Stimulated activated CD8-positive, alpha-beta memory T cell treated with anti-CD3 and anti-CD28 coated beads, Interleukin-4, amount 100 ng/mL, for 4 hours (primary cell): ENCODE measurements around the gene PHF23.
"Not testable (repeated sequence)": the region's sequence is repeated elsewhere in the genome, so short reads cannot be mapped to it uniquely, and the experiment has no call there.

ENCODE experiments used
- DNase-seq, 2 donors: peaks; one replicate each; pipeline ENCODE4 v3.0.0-alpha.2; 2020; ENCODE audit warnings: low read depth in 2 of 2, low spot score in 1 of 2

Gene PHF23

DNA sequence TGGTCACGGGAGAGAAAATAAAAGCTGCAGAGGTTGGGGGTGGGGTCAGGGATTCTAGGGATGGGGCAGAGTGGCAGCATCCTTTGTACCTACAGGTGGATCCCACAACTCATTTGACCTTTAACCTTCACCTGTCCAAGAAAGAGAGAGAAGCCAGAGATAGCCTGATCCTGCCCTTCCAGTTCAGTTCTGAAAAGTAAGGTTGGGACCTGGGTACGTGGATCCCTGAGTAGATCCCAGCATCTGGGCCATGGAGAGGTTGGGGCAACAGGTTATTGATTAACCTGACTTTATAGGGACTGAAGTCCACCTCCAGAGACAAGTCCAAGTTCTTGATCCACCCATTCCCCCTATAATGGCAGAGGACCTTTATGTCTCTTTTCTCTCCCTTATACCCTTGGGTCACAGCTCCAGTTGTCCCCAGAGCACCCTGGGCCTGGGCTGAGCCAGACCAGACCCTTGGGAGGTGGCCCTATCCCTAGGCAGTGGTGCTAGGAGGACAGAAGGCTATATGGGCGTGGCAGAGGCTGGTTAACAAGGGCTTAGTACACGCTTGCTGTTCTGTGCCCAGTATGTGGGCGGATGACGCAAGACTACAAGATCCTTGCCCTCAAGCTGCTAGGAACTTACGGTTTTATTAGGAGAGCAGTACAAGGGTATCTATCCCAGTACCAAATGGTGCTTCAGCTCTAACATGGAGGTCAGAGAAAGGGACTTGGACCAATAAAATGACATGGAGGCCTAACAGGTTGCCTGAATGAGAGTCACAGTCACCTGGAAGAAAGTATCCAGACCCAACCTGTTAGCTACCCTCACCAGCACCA is 19.7 kb upstream of the PHF23 start:
- no peak for DNase-seq

- no peak for DNase-seq
Measured at GRCh38 chr17:7256766-7257456, 17.7 kb upstream of the PHF23 start.

- no peak for DNase-seq
Measured at GRCh38 chr17:7254511-7254910, 15.3 kb upstream of the PHF23 start.

- DNase-seq: no peak
Measured at GRCh38 chr17:7253082-7253481, 13.8 kb upstream of the PHF23 start.

GRCh38 chr17:7252176-7253043 is 13.2 kb upstream of the PHF23 start, which contains the start of gene ELP5:
ELP5 (plus strand) TSS chr17:7252215; CDS start chr17:7252551, 336 bp downstream.
- DNase-seq: peak; percentile 68 to 73

DNA sequence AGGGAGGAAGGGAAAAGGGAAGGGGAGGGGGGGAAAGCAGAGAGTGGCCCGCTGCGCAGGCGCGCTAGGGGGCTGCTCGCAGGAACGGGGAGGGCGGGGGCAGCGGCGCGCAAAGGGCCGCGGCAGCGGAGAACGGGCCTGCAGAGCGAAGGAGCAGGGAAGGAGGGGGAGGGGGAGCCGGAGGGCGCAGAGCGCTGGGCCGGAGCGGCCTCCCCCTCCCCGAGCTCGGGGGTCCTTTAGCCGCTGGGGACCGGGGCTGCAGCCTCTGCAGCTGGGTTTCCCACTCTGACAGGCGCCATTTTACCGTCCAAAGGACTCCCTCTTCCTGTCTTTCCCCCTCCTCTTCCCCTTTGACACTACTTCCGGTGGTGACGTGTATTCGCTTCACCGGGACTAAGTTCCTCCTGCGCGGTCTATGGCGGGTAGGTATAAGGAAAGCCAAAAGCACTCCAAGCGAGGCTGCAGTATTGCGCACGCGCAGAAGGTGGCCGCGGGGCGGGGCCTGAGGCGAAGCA is 12.5 kb upstream of the PHF23 start, which contains the start of gene CTDNEP1:
Gene CTDNEP1 (minus strand): TSS at position 74 of the 515 bp plus-strand sequence. CDS start 438 bp downstream, outside the sequence.
- peak; percentile 97 to 99 for DNase-seq

DNA sequence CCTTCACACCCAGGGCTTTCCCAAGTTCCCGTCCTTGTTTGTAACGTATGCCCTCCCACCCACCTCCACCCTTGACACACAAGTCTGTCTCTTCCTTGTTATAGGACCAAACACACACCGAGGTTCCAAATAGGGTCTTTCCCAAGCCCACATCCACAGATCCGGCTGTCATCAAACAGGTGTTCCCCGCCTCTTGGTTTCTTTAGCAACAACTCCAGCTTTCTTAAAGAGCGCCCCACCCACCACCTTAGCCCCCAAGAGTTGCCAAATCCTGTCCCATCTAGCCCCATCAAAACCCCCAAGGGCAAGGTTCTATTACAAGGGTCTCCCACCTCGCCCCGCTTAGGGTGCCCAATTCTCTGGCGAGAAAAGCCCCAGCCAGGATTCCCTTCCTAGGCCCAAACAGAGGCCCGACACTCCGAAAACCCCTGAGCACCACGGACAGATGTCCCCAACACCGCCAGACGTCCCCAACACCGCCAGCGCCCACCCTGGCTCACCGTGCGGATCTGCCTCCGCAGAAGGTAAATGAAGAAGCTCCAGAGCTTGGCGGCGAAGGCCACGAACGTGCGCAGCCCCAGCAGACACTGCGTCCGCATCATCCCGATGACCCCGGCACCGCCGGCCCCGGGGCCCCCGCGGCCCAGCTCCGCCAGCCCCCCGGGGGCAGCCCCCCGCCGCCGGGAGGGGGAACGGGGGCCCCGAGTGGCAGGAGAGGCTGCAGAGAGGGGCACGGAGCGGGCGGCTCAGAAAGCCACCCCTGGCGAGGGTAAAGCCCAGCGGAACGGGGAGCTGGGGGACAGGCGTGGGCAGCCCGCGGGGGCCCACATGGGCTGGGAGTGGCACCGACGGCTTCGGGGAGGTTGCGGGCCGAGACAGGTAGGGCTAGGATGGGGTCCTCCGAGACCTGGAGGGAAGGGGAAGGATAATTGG is 11.7 kb upstream of the PHF23 start:
- no peak for DNase-seq

DNA sequence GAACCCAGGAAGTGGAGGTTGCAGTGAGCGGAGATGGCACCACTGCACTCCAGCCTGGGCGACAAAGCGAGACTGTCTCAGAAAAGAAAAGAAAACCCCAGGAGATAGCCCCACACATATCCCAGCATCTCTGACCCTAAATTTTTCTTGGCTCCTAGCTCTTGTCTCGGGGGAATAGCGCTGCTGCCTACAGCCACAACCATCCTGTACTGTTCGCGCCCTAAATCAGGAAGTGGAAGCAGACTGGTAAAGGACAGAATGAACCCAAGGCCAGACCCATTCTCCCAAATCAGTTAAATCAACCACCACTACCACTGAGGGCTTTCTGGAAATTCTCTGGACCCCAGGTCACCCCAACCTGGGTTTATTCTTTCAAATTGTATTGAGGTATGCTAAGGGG is 10.6 kb upstream of the PHF23 start:
- no peak for DNase-seq

DNA sequence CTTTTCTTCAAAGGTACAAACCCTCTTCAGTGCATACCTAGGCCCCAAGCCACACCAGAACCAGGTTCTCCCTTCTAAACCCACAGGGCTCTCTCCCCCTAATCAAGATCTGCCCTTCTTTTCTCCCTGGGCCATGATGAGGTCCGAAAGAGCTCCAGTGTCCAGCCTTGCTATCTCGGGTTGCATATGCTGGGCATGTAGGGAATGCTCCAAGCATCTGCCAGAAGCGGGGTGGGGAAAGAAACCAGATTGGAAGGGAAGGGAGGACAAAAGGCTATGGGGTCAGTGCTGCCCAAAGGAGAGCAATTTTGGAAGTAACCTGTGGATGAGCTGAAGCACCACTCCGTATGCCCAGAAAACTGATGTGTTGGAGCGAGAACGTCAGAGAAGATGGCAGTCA is 10.0 kb upstream of the PHF23 start:
- DNase-seq: no peak

- no peak for DNase-seq
Measured at GRCh38 chr17:7248796-7249195, 9.5 kb upstream of the PHF23 start.

- DNase-seq: no peak
Measured at GRCh38 chr17:7246779-7247178, 7.5 kb upstream of the PHF23 start.

DNA sequence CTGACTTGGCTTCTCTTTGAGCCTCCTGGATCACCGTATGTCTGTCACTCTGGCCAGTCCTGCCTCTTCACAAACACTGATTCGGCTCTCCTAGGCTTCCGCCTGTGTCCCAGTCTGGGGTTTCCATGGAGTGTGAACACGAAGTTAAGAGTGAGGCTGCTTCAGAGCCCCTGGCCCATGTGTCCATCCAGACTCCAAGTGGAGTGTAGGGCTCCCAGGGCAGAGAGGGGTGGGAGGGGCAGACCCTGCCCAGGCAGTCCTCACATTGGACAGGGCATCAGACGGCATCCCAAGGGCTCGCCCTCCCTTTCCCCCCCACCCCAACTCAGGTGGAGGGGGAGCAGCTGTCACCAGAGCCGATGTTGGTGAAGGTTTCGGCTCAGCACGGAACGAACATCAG is 4.6 kb upstream of the PHF23 start:
- DNase-seq: not testable (repeated sequence)

DNA sequence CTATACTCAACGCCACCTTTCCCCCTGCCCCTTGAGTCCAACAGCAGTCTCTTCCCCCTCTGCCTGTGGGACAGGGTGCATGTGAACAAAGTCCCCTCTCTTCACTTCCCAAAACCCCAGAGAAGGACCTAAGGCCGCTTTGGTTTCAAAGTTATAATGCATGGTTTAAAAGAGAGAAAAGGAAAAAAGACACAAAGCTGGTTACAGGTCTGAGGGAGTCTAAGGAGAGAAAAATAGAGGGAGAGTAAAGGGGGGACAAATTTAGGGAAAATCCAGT is 4.1 kb upstream of the PHF23 start:
- DNase-seq: no peak

- peak; percentile 86 to 90 for DNase-seq
Measured at GRCh38 chr17:7242717-7243452, 3.6 kb upstream of the PHF23 start.

DNA sequence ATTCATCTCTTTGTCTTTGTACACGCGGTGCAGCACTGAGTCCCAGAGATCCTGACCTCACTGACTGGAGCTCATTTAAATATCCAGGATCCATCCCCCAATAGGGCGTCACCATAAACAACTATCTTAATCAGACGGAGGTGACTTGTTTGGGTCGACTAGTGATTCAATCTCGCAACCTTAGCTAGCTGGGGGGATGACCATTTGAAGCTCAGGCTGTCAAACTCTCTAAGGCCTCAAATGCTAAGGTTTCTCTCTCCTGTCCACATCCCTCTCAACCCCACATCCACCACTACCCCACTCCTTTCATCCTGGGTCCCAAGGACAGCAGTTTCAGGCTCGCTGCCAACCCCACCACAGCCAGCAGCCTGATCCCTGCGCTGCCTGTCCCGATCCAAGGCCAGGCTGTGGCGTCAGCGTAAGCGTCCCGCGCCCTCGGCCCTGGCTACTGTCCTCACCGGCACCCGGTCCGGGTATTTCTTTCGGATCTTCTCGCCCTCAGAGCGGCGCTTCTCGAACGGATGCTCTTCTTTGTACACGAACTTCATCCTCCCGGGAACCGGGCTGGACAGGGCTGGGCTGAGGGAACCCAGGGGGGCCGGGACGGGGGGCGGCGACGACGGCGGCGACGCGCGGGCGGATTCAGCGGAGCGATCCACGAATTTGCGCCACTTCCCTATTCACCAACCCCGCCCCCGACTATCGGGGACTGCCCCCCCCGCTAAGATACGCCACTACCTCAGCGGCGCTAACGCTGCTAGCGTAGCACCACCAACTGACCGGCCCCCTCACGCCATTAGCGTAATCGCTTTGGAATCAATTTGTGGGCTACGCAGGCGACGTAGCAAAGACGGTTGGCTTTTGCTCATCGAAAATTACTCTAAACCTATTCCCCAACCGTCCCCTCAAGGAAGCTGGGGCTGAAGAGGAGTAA is 2.8 kb upstream of the PHF23 start, which contains the start of gene GABARAP:
Gene GABARAP (minus strand): TSS at position 667 of the 934 bp plus-strand sequence. CDS start 119 bp downstream, at position 548.
- peak; percentile 88 to 91 for DNase-seq

DNA sequence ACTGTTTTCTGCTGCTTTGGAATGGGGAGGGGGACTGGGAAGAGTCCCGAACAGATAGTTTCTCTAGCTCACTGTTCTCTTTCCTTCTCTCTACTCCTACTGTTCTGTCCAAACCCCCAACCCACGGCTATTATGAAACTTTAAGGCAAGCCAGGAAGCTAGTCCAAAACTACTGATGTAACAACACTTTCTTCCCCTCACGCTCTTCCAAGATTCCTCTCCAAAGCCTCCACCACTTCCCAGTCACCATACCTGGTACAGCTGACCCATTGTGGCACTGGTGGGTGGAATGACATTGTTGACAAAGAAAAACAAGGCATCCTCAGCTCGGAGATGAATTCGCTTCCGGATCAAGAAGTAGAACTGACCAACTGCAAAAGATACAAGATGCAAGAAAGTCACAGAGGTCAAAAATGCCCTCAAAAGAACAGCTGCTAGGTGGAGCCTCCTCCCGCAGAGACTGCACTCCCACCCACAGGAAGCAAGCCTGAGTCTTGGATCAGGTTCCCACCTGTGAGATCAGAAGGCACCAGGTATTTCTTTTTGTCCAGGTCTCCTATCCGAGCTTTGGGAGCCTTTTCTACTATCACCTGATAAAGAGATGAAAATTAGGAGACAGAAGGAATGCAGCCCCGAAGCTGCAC is 2.0 kb upstream of the PHF23 start:
- DNase-seq: no peak

DNA sequence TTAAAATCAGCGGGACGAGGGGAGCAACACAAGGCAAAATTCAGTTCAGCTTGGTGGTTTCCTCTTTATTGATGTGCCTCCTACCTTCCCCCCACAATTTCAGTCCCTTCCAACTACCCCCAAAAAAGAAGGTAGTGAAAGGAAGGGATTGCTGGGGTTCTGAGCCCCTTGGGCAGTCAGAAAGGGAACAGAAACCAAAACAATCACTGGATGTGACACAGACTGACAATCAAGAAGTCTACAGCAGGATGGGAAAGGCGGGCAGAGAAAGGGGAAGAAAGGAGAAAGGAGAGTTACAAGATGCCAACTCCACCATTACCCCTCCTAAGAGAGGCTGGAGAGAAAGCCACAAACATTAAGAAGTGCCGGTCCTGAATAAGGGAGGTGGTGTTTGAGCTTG is 1.1 kb upstream of the PHF23 start:
- no peak for DNase-seq
